EH (cell line): ENCODE measurements around the gene MCC.

Source experiments
- DNase-seq: peaks from one replicate; pipeline ENCODE4 v3.0.0-alpha.2; 2015; ENCODE audit warnings: low read depth

MCC gene

GRCh38 chr5:113487781-113488644 is at the start of gene MCC:
TSS of gene MCC (minus strand) at chr5:113488453.
- DNase-seq: peak; percentile 86

GRCh38 chr5:113531481-113532159 is 43.4 kb upstream of the MCC start:
- no peak for DNase-seq

DNA sequence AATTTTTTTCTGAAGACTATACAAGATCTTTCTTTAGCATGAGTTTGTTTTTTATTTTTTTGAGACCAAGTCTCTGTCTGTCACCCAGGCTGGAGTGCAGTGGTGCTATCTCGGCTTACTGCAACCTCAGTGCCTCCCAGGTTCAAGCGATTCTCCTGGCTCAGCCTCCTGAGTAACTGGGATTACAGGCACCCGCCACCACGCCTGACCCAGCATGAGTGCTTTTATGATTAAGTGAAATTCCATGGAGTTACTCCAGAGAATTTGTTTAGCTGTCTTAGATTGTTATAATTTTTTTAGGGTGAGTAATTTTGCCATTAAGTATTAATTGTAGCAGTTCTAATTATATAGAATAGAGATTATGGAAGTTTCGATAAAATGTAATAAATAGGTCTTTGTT is 39.5 kb upstream of the MCC start:
- peak; percentile 28 for DNase-seq

DNA sequence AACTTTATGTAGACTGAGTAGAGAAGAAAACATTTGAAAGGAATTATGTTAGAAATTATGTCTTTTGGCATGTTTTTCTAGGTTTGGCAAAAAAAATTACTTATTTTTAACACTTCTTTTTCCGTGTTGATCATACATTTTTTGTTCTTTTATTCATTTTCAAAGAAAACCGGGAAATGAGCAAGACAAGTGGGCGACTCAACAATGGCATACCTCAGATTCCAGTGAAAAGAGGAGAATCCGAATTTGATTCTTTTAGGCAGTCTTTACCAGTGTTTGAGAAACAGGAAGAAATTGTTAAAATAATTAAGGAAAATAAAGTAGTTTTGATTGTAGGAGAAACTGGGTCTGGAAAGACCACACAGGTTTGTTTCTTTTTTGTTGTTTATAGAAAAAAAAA is 38.2 kb upstream of the MCC start:
- peak; percentile 19 for DNase-seq

DNA sequence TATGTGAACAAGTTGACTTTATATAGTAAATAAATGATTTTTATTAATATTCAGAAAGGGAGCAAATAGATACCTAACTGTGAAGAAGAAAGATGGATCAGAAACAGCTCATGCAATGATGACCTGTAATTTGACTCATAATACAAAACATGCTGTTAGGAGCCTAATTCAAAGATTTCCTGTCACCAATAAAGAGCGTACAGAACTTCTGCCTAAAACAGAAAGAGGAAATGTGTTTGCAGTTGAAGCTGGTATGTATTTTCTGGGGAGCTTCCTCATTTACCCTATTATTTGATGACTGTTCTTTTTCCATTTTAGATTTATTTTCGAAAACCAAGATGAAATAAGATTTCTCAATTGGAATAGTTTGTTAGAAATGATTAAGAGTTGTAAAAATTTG is 36.7 kb upstream of the MCC start:
- DNase-seq: no peak

GRCh38 chr5:113523168-113523567 is 34.9 kb upstream of the MCC start:
- DNase-seq: no peak

- DNase-seq: no peak
These were observed 32.6 kb upstream of the MCC start for GRCh38 chr5:113520899-113521298.

- peak; percentile 49 for DNase-seq
These were observed 32.2 kb upstream of the MCC start for GRCh38 chr5:113520429-113520828.

DNA sequence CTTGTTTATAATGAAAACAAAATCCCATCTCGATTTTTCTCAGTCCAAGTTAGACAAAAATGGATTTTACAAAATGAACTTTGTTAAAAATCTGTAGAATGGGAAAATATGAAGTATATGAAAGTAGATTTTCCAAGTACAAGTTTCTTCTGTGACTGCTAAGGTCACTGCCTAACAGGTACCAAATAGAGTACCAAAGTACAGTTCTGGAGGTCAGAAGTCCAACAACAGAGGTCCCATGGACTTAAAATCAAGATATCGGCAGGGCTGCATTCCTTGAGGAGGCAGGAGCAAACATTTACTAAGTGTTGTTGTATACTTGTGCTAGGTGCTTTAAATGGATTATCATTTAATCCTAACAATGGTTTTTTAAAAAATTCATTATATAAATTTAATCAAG is 31.2 kb upstream of the MCC start:
- no peak for DNase-seq

DNA sequence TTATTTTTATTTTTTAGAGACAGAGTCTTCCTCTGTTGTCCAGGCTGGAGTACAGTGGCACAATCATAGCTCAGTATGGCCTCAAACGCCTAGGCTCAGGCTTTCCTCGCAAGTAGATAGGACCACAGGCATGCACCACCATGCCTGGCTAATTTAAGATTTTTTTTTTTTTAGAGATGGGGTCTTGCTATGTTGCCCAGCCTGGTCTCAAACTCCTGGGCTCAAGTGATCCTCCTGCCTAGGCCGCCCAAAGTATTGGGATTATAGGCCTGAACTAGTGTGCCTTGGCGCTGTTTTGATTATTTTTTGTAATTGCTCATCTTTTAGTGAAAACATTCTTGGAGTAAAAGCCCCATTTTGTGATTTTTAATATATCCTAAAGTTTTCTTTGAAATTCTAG is 30.6 kb upstream of the MCC start:
- DNase-seq: no peak

DNA sequence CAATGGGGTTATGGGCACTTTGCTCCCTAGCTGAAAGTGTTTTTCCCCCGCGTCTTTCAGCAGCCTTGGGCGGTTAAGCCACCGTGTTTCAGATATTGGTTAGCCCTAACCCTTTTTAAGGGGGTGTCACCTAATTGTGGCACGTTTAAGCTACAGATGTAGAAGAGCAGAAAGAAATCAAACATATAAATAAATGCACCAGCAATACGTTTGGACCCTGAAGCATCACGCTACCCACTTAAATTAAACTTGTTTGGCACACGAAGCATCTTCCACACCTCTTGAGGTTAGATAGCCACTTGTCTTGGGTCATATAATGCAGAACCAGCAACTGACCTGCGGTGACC is 26.0 kb upstream of the MCC start:
- DNase-seq: no peak

DNA sequence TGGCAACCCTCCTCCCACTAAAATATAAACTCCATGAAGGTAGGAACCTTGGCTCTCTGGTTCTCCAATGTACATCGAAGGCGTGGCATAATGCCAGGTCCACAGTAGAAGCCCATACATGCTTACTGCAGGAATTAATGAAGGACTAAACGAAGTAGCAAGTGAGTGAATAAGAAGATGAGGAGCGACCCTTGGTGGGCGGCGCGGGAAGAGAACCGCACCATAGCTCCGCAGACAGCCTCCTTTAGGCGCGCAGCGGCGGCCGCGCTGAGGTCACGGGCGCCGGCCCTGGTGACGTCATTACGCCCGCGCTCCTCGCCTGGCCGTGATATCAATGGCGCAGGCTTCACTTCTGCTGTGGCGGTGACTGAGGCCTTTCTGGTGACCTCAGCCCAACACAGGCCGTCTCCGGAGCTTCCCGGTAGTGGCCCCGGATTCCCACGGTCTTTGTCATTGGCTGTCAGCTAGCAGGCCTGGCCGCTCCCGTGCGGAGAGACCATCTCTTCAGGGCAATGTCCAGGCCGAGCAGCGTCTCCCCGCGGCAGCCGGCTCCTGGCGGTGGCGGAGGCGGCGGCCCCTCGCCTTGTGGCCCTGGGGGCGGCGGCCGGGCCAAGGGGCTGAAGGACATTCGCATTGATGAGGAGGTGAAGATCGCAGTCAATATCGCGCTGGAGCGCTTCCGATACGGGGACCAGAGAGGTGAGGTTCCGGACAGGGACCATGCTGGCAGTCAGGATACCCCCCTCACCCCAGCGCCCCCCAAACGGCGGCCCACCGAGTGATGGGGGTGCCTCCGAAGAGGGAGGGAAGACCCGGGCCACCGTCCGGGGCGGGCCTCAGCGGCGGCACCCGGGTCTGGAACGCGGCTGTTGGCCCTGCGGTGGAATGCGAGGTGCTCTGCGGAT is 25.4 kb upstream of the MCC start, which contains the start of gene YTHDC2:
Gene YTHDC2, plus strand, starts transcription at position 311 of the 905 bp plus-strand sequence. Its CDS starts 202 bp downstream, at position 513.
- peak; percentile 88 for DNase-seq

- no peak for DNase-seq
These were observed 24.1 kb upstream of the MCC start for GRCh38 chr5:113512341-113512740.

- DNase-seq: peak; percentile 57
These were observed 22.7 kb upstream of the MCC start for GRCh38 chr5:113510836-113511451.

DNA sequence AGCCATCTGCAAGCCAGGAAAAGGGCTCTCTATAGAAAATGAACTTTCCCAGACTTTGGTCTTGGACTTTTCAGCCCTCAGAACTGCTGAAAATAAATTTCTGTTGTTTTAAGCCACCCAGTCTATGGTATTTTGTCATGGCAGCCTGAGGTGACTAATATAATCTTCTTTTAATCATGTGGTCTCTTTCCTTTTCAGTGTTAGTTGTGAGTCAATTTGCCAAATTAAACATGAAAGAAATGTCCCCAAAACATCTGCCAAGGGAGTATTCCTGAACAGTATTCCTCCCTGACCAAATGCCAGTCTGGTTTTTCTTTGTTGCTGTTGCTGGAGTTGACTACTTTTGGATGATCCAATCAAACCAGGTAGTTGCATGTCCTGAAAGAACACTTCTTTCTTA is 20.5 kb upstream of the MCC start:
- no peak for DNase-seq

DNA sequence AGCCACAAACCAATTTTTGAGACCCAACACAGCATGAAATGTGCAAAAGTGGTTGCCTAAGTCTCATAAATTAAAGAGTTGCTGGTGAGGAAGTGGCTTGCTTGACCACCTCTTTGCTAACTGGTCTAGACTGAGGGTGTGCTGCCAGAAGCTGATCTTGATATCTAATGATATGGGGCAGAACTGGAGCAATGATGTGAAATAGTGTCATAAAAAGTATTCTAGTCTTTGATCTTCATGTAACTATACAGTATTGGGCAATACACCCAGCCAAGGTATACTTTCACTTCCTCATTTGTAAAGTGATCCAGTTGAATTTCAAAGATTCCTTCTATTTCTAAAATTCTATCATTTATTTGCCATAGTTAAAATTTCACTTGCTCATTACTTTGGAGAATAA is 19.3 kb upstream of the MCC start:
- DNase-seq: no peak

DNA sequence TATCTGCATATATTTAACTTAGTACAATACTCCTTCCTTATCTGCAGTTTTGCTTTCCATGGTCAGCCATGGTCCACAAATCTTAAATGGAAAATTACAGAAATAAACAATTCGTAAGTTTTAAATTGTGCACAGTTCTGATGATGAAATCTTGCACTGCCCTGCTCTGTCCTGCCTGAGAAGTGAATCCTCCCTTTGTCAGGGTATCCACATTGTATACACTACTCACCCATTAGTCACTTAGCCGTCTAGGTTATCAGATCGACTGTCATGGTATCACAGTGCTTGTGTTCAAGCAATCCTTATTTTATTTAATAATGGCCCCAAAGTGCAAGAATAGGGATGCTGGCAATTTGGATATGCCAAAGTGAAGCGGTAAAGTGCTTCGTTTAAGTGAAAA is 16.9 kb upstream of the MCC start:
- DNase-seq: peak; percentile 44

GRCh38 chr5:113503146-113503545 is 14.9 kb upstream of the MCC start:
- no peak for DNase-seq

DNA sequence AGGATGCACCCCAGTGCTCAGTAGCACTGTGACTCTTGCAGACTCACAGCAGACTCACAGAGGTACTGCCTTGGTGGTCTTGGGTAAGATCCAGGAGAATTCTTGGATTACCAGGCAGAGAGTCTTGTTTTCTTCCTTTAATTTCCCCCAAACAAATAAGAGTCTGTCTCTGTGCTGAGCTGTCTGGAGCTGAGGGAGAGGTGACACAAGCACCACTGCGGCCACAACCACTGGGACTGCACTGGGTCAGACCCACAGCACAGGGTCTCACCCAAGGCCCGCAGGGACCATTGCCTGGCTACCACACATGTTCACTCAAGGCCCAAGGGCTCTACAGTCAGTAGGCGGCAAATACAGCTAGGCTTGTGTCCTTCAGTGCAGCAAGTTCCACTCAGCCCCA is 13.8 kb upstream of the MCC start:
- no peak for DNase-seq

DNA sequence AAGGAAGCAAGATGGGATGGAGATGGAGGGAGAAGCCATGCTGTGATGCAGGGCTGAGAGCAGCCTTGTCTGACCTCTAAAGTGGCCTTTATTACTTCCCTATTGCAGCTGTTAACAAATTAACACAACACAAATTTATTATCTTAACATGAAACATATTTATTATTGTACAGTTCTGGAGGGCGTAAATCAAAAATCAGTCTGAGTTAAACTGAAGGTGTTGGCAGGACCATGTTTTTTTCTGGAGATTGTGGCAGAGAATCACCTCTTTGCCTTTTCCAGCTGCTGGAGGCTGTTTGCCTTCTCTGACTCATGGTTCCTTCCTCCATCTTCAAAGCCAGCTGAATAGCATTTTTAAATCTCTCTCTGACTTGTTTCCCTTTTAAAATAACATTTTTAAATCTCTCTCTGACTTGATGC is 7.2 kb upstream of the MCC start:
- no peak for DNase-seq

DNA sequence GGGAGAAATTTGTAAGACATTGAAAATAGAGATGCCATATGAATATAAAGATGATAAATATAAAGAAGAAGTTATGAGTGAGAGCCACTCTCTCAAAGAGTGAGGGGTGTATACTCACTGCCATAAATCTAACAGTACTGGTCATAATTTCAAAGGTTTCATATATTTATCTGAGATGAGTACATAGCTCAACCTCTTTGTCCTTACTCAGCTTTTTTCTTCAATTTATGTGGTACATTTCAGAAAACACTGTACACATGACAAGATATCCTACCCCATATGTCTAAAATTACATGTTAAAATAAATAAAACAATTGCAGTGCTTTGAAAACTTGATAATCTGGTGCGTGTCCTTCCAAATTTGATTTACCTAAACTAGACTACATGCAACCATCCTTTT is 5.2 kb upstream of the MCC start:
- no peak for DNase-seq

DNA sequence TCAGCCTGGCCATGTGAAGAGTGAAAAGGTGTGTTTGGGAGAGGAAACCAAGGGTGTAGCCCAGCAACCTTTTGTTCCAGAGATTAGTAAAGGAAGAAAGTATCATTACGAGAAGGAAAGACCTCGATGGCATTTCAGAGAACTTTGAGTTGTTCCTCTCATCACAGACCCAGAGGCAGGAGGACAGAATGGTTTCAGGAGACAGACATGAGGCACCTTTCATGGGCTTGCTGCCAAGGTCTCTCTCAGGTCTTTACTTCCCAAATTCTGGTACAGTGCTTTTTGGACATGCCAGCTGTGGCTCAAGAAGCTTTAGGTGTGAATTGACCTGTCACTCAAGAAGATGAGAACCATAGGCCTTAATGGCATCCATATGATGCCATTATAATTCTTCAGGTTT is 2.8 kb upstream of the MCC start:
- no peak for DNase-seq
